ENCODE data around the gene TLCD1.

DNA sequence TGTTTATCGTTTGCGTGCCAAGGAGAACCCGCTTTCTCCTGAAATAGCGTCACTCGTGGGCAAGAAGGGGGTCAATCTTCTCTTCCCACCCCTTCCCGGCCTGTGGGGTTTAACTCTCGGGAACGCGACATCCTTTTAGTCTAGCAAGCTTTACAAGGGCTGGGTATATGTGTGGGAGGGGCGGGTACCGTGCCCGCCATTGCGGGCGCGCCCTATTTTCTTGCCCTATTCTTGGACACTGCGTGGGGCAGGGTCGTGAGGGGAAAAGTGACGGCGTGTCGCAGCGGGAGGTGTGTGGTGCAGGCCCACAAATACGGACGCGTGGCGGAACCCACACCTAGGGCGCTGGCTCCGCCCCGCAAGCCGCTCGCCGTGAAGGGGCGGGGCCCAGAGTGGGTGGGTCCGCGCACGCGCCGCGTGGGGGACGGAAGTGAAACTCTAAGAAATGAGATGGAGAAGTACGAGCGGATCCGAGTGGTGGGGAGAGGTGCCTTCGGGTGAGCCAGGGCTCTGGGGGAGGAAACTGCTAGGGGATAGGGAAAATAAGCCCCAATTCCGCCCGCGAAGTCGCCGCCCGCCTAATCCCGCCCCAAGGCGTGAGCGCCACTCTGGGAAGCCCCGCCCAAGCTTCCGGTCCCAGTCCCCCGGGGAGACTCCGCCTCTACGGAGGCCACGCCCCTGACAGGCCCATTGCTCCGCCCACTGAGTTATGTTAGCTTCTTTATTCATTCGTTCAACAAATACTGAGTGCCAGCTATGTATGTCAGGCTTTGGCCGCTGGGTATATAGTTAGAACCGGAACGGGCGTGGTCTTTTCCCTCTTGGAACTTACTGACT lies 2.5 kb upstream of the TLCD1 start, which contains the start of gene NEK8:
- TF ChIP-seq GABPA (IDR thresholded peaks at IDR 0.05; ENCODE audit: low read depth), result peak; percentile 58
- TF ChIP-seq, protein P1, sequence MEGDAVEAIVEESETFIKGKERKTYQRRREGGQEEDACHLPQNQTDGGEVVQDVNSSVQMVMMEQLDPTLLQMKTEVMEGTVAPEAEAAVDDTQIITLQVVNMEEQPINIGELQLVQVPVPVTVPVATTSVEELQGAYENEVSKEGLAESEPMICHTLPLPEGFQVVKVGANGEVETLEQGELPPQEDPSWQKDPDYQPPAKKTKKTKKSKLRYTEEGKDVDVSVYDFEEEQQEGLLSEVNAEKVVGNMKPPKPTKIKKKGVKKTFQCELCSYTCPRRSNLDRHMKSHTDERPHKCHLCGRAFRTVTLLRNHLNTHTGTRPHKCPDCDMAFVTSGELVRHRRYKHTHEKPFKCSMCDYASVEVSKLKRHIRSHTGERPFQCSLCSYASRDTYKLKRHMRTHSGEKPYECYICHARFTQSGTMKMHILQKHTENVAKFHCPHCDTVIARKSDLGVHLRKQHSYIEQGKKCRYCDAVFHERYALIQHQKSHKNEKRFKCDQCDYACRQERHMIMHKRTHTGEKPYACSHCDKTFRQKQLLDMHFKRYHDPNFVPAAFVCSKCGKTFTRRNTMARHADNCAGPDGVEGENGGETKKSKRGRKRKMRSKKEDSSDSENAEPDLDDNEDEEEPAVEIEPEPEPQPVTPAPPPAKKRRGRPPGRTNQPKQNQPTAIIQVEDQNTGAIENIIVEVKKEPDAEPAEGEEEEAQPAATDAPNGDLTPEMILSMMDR (IDR thresholded peaks at IDR 0.05), result no peak
- no peak for TF ChIP-seq RCOR1 (IDR thresholded peaks at IDR 0.05; ENCODE audit: low read length)
- TF ChIP-seq CHD2 (IDR thresholded peaks at IDR 0.05; ENCODE audit: low read length, partially characterized antibody), result no peak
- TF ChIP-seq, protein P2, sequence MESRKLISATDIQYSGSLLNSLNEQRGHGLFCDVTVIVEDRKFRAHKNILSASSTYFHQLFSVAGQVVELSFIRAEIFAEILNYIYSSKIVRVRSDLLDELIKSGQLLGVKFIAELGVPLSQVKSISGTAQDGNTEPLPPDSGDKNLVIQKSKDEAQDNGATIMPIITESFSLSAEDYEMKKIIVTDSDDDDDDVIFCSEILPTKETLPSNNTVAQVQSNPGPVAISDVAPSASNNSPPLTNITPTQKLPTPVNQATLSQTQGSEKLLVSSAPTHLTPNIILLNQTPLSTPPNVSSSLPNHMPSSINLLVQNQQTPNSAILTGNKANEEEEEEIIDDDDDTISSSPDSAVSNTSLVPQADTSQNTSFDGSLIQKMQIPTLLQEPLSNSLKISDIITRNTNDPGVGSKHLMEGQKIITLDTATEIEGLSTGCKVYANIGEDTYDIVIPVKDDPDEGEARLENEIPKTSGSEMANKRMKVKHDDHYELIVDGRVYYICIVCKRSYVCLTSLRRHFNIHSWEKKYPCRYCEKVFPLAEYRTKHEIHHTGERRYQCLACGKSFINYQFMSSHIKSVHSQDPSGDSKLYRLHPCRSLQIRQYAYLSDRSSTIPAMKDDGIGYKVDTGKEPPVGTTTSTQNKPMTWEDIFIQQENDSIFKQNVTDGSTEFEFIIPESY (IDR thresholded peaks at IDR 0.05; ENCODE audit: borderline replicate concordance, low read depth), result no peak
- TF ChIP-seq POLR2AphosphoS5 (IDR thresholded peaks at IDR 0.05; ENCODE audit: low read depth, low read length), result peak; percentile 65; the same call in 1 of the 2 replicates
- no peak for TF ChIP-seq TAF1 (IDR thresholded peaks at IDR 0.05; ENCODE audit: borderline replicate concordance, low read depth, low read length)

Measured in SK-N-SH (cell line).